ENCODE data around the gene RAD23B.
A peak's percentile ranks its signal among the peaks of the same experiment; 100 is the strongest.

The RAD23B gene

DNA sequence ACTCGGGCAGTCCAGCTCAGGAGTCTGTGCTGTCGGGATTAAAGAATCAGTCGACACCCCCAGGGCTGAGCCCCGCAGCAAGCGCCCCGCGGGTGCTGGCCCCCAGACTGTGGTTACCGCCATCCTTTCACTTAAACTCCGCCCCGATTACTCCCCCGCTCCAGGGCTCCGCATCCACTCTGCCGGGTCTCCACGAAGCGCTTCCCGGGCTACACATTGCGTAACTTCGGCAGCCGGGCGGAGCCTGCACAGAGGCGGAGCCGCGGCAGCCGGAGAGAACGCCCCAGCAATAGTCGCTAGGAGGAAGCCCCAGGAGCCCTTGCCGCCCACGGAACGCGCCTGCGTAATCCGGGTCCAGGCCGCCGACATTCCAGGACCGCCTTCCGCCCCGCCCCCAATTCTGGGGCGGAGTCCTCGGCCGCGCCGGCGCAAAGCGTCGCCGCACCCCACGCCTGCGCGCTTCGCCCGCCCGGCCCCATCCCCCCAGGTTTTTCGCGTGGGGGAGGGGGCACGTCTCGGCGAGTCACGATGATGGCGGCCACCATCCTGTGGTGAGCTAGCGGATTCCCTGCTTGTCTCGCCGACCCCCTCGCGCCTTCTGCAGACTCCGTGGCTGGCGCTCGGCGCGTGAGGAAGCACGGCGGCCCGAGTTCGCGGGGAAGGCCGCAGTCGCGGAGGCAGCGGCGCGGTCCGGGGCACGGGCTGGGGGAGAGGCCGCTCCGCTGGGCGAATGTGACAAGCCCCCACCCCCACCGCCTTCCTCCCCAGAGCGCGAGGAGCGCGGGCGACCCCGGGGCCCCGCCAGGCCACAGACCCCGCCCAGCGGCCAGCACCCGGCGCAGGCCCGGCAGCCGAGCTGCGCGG lies at the start of gene RAD23B:
RAD23B (plus strand) TSS at position 521 of the 864 bp plus-strand sequence. CDS start 351 bp downstream, outside the sequence.
- Mint-ChIP-seq H3K9me3 (no peaks in the 10 kb centered on the region), H3K4me3 (peak within 1 kb of the TSS; percentile 91), H3K27ac (peak within 1 kb of the TSS; percentile 92), H3K36me3 (ENCODE audit: low read depth) (peaks cover 12% of the 10 kb centered on the region), H3K4me1 (ENCODE audit: low read depth) (peaks cover 35% of the 10 kb centered on the region), H3K27me3 (ENCODE audit: low read depth) (peaks cover 4% of the 10 kb centered on the region)
- DNase-seq (ENCODE audit: low spot score): peak; percentile 99

- no peak for DNase-seq (ENCODE audit: low spot score)
- Mint-ChIP-seq H3K9me3 (no peaks in the 10 kb centered on the region), H3K4me3 (no peak overlapping the region), H3K4me1 (ENCODE audit: low read depth) (no peaks in the 10 kb centered on the region), H3K27ac (no peak overlapping the region), H3K36me3 (ENCODE audit: low read depth) (no peaks in the 10 kb centered on the region), H3K27me3 (ENCODE audit: low read depth) (peaks cover 22% of the 10 kb centered on the region)
Observed at GRCh38 chr9:107235765-107236442, 47.2 kb upstream of the RAD23B start.

- Mint-ChIP-seq H3K4me3 (no peak overlapping the region), H3K27me3 (ENCODE audit: low read depth) (peaks cover 7% of the 10 kb centered on the region), H3K27ac (no peak overlapping the region), H3K9me3 (no peaks in the 10 kb centered on the region), H3K4me1 (ENCODE audit: low read depth) (no peaks in the 10 kb centered on the region), H3K36me3 (ENCODE audit: low read depth) (no peaks in the 10 kb centered on the region)
- DNase-seq (ENCODE audit: low spot score): no peak
Observed at GRCh38 chr9:107237873-107238272, 45.2 kb upstream of the RAD23B start.

DNA sequence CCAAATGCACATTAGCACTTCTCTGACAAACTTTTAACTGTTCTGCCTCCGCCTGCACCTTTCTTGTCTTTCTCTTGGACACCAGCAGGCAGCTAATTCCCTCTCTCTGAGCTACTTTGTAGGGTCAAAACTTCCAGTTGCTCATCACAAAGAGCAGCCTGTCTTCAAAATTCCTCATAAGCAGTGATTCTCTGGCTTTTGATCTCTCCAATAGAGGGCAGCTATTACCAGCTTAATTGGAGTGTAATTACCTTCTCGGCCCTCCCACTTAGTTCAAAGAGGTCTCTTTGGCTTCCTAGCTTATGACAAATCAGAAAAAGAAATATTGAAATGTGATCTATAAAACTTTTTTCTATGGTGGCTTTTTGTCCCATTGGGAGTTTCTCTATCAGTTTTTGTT lies 43.6 kb upstream of the RAD23B start:
- Mint-ChIP-seq H3K4me1 (ENCODE audit: low read depth) (peaks cover 5% of the 10 kb centered on the region), H3K4me3 (no peak overlapping the region), H3K27me3 (ENCODE audit: low read depth) (peaks cover 7% of the 10 kb centered on the region), H3K36me3 (ENCODE audit: low read depth) (no peaks in the 10 kb centered on the region), H3K27ac (no peak overlapping the region), H3K9me3 (no peaks in the 10 kb centered on the region)
- DNase-seq (ENCODE audit: low spot score): no peak

DNA sequence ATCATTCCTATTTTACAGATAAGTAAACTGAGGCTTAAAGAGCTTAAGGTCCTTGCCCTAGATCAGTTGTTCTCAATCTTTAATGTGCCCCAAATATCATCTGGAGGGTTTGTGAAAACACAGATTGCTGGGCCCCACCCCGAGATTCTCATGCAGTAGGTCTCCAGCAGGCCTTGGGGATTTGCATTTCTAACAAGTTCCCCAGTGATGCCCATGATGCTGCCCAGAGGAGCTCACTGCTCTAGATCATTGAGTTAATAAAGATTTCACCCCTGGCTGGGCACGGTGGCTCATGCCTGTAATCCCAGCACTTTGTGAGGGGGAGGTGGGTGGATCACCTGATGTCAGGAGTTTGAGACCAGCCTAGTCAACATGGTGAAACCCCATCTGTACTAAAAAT lies 42.8 kb upstream of the RAD23B start:
- DNase-seq (ENCODE audit: low spot score): no peak
- Mint-ChIP-seq H3K9me3 (no peaks in the 10 kb centered on the region), H3K27ac (no peak overlapping the region), H3K4me3 (no peak overlapping the region), H3K27me3 (ENCODE audit: low read depth) (peaks cover 7% of the 10 kb centered on the region), H3K4me1 (ENCODE audit: low read depth) (peaks cover 5% of the 10 kb centered on the region), H3K36me3 (ENCODE audit: low read depth) (no peaks in the 10 kb centered on the region)

- Mint-ChIP-seq H3K4me3 (no peak overlapping the region), H3K27me3 (ENCODE audit: low read depth) (peaks cover 2% of the 10 kb centered on the region), H3K9me3 (no peaks in the 10 kb centered on the region), H3K27ac (no peak overlapping the region), H3K36me3 (ENCODE audit: low read depth) (peaks cover 2% of the 10 kb centered on the region), H3K4me1 (ENCODE audit: low read depth) (peaks cover 12% of the 10 kb centered on the region)
- no peak for DNase-seq (ENCODE audit: low spot score)
Observed at GRCh38 chr9:107242073-107243030, 40.7 kb upstream of the RAD23B start.

- no peak overlapping the region for H3K4me3 Mint-ChIP-seq
- no peak overlapping the region for H3K27ac Mint-ChIP-seq
- H3K9me3 Mint-ChIP-seq: no peaks in the 10 kb centered on the region
- peaks cover 2% of the 10 kb centered on the region for H3K36me3 Mint-ChIP-seq (ENCODE audit: low read depth)
- H3K27me3 Mint-ChIP-seq (ENCODE audit: low read depth): no peaks in the 10 kb centered on the region
- H3K4me1 Mint-ChIP-seq (ENCODE audit: low read depth): peaks cover 12% of the 10 kb centered on the region
- DNase-seq (ENCODE audit: low spot score): peak; percentile 54
Observed at GRCh38 chr9:107243742-107244141, 39.3 kb upstream of the RAD23B start.

DNA sequence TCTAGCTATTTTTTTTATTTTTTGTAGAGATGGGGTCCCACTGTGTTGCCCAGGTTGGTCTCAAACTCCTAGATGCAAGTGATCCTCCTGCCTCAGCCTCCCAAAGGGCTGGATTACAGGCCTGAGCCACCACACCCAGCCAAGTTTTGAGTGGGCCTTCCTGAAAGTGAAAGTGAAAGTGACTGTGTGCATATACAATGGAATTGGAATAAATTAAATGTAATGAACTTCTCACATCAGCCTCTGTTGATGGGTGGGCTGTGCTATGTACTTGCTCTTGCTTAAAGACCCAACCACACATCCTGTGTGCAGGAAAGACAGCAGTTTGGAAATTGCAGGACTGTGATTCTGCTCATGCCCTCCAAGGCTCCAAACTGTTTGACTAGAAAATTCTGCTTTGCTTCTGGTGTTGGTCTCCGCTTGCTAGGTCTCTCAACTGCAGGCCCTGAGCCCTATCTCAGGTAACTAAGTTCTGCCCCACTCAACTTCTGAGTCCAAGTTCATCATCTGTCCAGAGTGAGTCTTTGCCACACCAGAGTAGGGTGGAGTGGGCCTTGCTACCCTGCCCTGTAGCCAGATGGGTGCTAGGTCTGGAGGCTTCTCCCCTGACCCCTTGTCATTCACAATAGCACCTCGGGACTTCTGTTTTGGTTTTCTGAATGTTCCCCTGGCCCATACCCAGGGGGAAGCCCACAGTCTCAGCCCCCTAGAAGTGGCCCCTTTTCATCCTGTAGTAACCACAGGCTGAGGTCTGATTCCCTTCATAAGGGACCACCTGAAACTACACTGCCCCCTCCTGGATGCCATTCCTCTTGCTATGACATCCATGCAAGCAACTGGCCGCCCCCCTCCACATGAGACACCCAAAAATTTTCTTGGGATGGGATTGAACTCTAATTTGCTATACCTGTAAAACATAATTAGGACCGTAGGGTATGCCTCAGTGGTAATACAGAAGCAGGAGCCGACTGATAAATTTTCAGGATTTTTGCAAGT lies 36.5 kb upstream of the RAD23B start:
- H3K36me3 Mint-ChIP-seq (ENCODE audit: low read depth): peaks cover 2% of the 10 kb centered on the region
- H3K9me3 Mint-ChIP-seq: no peaks in the 10 kb centered on the region
- H3K4me3 Mint-ChIP-seq: no peak overlapping the region
- peaks cover 10% of the 10 kb centered on the region for H3K27me3 Mint-ChIP-seq (ENCODE audit: low read depth)
- DNase-seq (ENCODE audit: low spot score): no peak
- H3K4me1 Mint-ChIP-seq (ENCODE audit: low read depth): peaks cover 12% of the 10 kb centered on the region
- H3K27ac Mint-ChIP-seq: no peak overlapping the region

GRCh38 chr9:107248714-107249113 lies 34.4 kb upstream of the RAD23B start:
- Mint-ChIP-seq H3K36me3 (ENCODE audit: low read depth) (peaks cover 2% of the 10 kb centered on the region), H3K27ac (no peak overlapping the region), H3K9me3 (no peaks in the 10 kb centered on the region), H3K4me3 (no peak overlapping the region), H3K4me1 (ENCODE audit: low read depth) (peaks cover 11% of the 10 kb centered on the region), H3K27me3 (ENCODE audit: low read depth) (peaks cover 19% of the 10 kb centered on the region)
- DNase-seq (ENCODE audit: low spot score): no peak

GRCh38 chr9:107249131-107249533 lies 33.9 kb upstream of the RAD23B start:
- DNase-seq (ENCODE audit: low spot score): no peak
- H3K27me3 Mint-ChIP-seq (ENCODE audit: low read depth): peaks cover 22% of the 10 kb centered on the region
- no peak overlapping the region for H3K27ac Mint-ChIP-seq
- H3K4me3 Mint-ChIP-seq: no peak overlapping the region
- H3K9me3 Mint-ChIP-seq: no peaks in the 10 kb centered on the region
- peaks cover 8% of the 10 kb centered on the region for H3K4me1 Mint-ChIP-seq (ENCODE audit: low read depth)
- peaks cover 2% of the 10 kb centered on the region for H3K36me3 Mint-ChIP-seq (ENCODE audit: low read depth)

GRCh38 chr9:107249665-107250285 lies 33.3 kb upstream of the RAD23B start:
- peaks cover 8% of the 10 kb centered on the region for H3K4me1 Mint-ChIP-seq (ENCODE audit: low read depth)
- DNase-seq (ENCODE audit: low spot score): no peak
- H3K9me3 Mint-ChIP-seq: no peaks in the 10 kb centered on the region
- no peak overlapping the region for H3K27ac Mint-ChIP-seq
- H3K36me3 Mint-ChIP-seq (ENCODE audit: low read depth): peaks cover 2% of the 10 kb centered on the region
- H3K4me3 Mint-ChIP-seq: no peak overlapping the region
- H3K27me3 Mint-ChIP-seq (ENCODE audit: low read depth): peaks cover 26% of the 10 kb centered on the region

GRCh38 chr9:107251756-107252322 lies 31.2 kb upstream of the RAD23B start:
- Mint-ChIP-seq H3K27me3 (ENCODE audit: low read depth) (peaks cover 28% of the 10 kb centered on the region), H3K36me3 (ENCODE audit: low read depth) (no peaks in the 10 kb centered on the region), H3K9me3 (no peaks in the 10 kb centered on the region), H3K27ac (no peak overlapping the region), H3K4me1 (ENCODE audit: low read depth) (no peaks in the 10 kb centered on the region), H3K4me3 (no peak overlapping the region)
- DNase-seq (ENCODE audit: low spot score): no peak
